PFSK-1 (cell line): ENCODE data around the gene MEF2C.

Source experiments
- POLR2AphosphoS5 ChIP-seq: IDR thresholded peaks from 2 replicates; pipeline ENCODE4 v1.6.1; 2012; ENCODE audit warnings: low read depth, mild to moderate bottlenecking, control low read depth, low read length, moderate library complexity
- SIN3A ChIP-seq: IDR thresholded peaks from 2 replicates; pipeline ENCODE4 v1.6.1; 2012; ENCODE audit warnings: mild to moderate bottlenecking, low read length, moderate library complexity, borderline replicate concordance; ENCODE audit not compliant: insufficient read depth
- TF ChIP-seq, protein P1 (sequence below), 2 experiments: IDR thresholded peaks; 2 replicates each; pipeline versions ENCODE4 v1.6.1 to v1.8.0; 2011 to 2012; ENCODE audit warnings: low read depth in 2 of 2, low read length in 2 of 2, control low read depth in 1 of 2, inconsistent platforms in 1 of 2, mild to moderate bottlenecking in 1 of 2, moderate library complexity in 1 of 2; ENCODE audit not compliant: insufficient read depth in 1 of 2

DNA sequence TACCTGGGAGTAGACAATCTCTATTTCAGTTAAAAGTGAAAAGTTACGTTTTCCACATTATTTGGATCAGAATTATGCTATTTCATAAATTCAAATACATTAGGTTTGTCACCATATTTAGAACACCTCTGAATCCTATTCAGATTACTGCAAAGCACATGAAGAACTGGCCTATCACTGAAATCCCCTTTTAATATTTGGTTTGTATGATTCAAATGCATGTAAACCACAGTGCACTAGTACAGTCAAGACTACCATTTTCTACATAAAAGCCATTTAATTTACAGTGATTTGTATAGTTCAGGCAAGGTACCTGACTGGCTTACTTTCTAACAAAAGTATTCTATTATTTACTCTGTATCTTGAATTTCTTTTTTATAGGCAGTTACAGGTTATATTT lies 212.5 kb downstream of the MEF2C start:
- TF ChIP-seq, protein P1, sequence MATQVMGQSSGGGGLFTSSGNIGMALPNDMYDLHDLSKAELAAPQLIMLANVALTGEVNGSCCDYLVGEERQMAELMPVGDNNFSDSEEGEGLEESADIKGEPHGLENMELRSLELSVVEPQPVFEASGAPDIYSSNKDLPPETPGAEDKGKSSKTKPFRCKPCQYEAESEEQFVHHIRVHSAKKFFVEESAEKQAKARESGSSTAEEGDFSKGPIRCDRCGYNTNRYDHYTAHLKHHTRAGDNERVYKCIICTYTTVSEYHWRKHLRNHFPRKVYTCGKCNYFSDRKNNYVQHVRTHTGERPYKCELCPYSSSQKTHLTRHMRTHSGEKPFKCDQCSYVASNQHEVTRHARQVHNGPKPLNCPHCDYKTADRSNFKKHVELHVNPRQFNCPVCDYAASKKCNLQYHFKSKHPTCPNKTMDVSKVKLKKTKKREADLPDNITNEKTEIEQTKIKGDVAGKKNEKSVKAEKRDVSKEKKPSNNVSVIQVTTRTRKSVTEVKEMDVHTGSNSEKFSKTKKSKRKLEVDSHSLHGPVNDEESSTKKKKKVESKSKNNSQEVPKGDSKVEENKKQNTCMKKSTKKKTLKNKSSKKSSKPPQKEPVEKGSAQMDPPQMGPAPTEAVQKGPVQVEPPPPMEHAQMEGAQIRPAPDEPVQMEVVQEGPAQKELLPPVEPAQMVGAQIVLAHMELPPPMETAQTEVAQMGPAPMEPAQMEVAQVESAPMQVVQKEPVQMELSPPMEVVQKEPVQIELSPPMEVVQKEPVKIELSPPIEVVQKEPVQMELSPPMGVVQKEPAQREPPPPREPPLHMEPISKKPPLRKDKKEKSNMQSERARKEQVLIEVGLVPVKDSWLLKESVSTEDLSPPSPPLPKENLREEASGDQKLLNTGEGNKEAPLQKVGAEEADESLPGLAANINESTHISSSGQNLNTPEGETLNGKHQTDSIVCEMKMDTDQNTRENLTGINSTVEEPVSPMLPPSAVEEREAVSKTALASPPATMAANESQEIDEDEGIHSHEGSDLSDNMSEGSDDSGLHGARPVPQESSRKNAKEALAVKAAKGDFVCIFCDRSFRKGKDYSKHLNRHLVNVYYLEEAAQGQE (IDR thresholded peaks at IDR 0.05; ENCODE audit: insufficient read depth in 1 of 2, low read depth in 2 of 2, low read length in 2 of 2), result no peak
- TF ChIP-seq POLR2AphosphoS5 (no peak), SIN3A (no peak)
